K562 (cell line): ENCODE measurements around the gene CDT1. TPM values are rescaled to one million over a fixed set of nuclear protein-coding genes. Genes with fewer than 3 reads are reported as not detected.

ENCODE experiments used
- ADNP ChIP-seq: fragments of 200-800 bp; sonication (Bioruptor generic); IDR thresholded peaks from 2 replicates; pipeline ENCODE4 v1.6.1; 2016; ENCODE audit warnings: missing genetic modification characterization, missing compliant biosample characterization
- ARID3A ChIP-seq: IDR thresholded peaks from 2 replicates; pipeline ENCODE4 v1.6.1; 2012; ENCODE audit warnings: low read depth, low read length, improper control_type of control experiment, borderline replicate concordance
- COPS2 ChIP-seq: fragments of 450-650 bp; conservative IDR thresholded peaks from 2 replicates; pipeline ENCODE4 v1.6.1; 2016; ENCODE audit warnings: mild to moderate bottlenecking, moderate library complexity
- CREBBP ChIP-seq: IDR thresholded peaks from one replicate; pipeline ENCODE4 v1.6.1; 2012; ENCODE audit warnings: low read depth, mild to moderate bottlenecking, control low read depth, inconsistent platforms, low read length
- E2F1 ChIP-seq: sonication (generic); formaldehyde crosslinking; IDR thresholded peaks from 2 replicates; pipeline ENCODE4 v1.8.1; 2023; ENCODE audit warnings: mild to moderate bottlenecking, missing genetic modification reagents, moderate library complexity
- ELF1 ChIP-seq: fragments of 200-800 bp; sonication (Bioruptor generic); IDR thresholded peaks from 2 replicates; pipeline ENCODE4 v1.6.1; 2016; ENCODE audit warnings: missing genetic modification characterization, missing compliant biosample characterization
- EP400 ChIP-seq: fragments of 450-650 bp; IDR thresholded peaks from 2 replicates; pipeline ENCODE4 v1.6.1; 2017; ENCODE audit warnings: antibody characterized with exemption, mild to moderate bottlenecking, moderate library complexity
- ESRRA ChIP-seq: fragments of 450-650 bp; IDR thresholded peaks from 2 replicates; pipeline ENCODE4 v1.6.1; 2014; ENCODE audit warnings: low read depth, mild to moderate bottlenecking, moderate library complexity, borderline replicate concordance
- FOXK1 ChIP-seq: sonication (generic); formaldehyde crosslinking; IDR thresholded peaks from 2 replicates; pipeline ENCODE4 v1.8.0; 2022; ENCODE audit warnings: missing genetic modification reagents, mild to moderate bottlenecking, borderline replicate concordance
- GMEB1 ChIP-seq: fragments of 250-450 bp; sonication (Bioruptor Pico); IDR thresholded peaks from 2 replicates; pipeline ENCODE4 v1.4.0; 2020; ENCODE audit warnings: mild to moderate bottlenecking
- HES1 ChIP-seq: fragments of 450-650 bp; IDR thresholded peaks from 2 replicates; pipeline ENCODE4 v1.6.1; 2016; ENCODE audit warnings: low read depth, mild to moderate bottlenecking, moderate library complexity
- ILF3 ChIP-seq: fragments of 450-650 bp; IDR thresholded peaks from 2 replicates; pipeline ENCODE4 v1.6.1; 2018; ENCODE audit warnings: antibody characterized with exemption, mild to moderate bottlenecking, moderate library complexity, borderline replicate concordance
- MCM7 ChIP-seq, 2 experiments: fragments of 450-650 bp; IDR thresholded peaks; 2 replicates each; pipeline ENCODE4 v1.6.1; 2016 to 2018
- NFIX ChIP-seq: fragments of 250-450 bp; sonication (Bioruptor Pico); IDR thresholded peaks from 2 replicates; pipeline ENCODE4 v1.4.0; 2020; ENCODE audit warnings: low read depth, mild to moderate bottlenecking, moderate library complexity
- NRF1 ChIP-seq, 2 experiments: fragments of 450-650 bp; IDR thresholded peaks in 1 of 2; conservative IDR thresholded peaks in 1 of 2; 2 replicates each; pipeline ENCODE4 v1.6.1; 2014; ENCODE audit warnings: mild to moderate bottlenecking in 2 of 2
- PML ChIP-seq: IDR thresholded peaks from 2 replicates; pipeline ENCODE4 v1.6.1; 2012; ENCODE audit warnings: low read length, inconsistent platforms
- POLR2H ChIP-seq: IDR thresholded peaks from 2 replicates; pipeline ENCODE4 v1.6.1; 2016; ENCODE audit warnings: missing genetic modification characterization, low read depth, mild to moderate bottlenecking, control low read depth, missing compliant biosample characterization, moderate library complexity
- SMARCB1 ChIP-seq: IDR thresholded peaks from 2 replicates; pipeline ENCODE4 v1.6.1; 2011; ENCODE audit warnings: improper control_type of control experiment, low read depth; ENCODE audit not compliant: insufficient read length
- ZFP36 ChIP-seq: fragments of 150-350 bp; IDR thresholded peaks from 2 replicates; pipeline ENCODE4 v1.6.1; 2018; ENCODE audit warnings: low read length, low read depth; ENCODE audit not compliant: partially characterized antibody
- ZNF165 ChIP-seq: fragments of 250-450 bp; sonication (Bioruptor Pico); IDR thresholded peaks from 2 replicates; pipeline ENCODE4 v1.4.0; 2020; ENCODE audit warnings: borderline replicate concordance
- ZNF311 ChIP-seq: fragments of 250-450 bp; sonication (Bioruptor Pico); IDR thresholded peaks from 2 replicates; pipeline ENCODE4 v1.4.0; 2020; ENCODE audit warnings: mild to moderate bottlenecking, moderate library complexity
- ZNF41 ChIP-seq: fragments of 250-450 bp; sonication (Bioruptor Pico); conservative IDR thresholded peaks from 2 replicates; pipeline ENCODE4 v1.4.0; 2020; ENCODE audit warnings: mild to moderate bottlenecking
- ZNF445 ChIP-seq: fragments of 250-450 bp; sonication (Bioruptor Pico); IDR thresholded peaks from 2 replicates; pipeline ENCODE4 v1.4.0; 2020; ENCODE audit warnings: low read depth, mild to moderate bottlenecking, moderate library complexity
- ZNF644 ChIP-seq: fragments of 200-800 bp; sonication (Bioruptor generic); IDR thresholded peaks from 2 replicates; pipeline ENCODE4 v1.6.1; 2016; ENCODE audit warnings: low read depth, missing genetic modification characterization, missing compliant biosample characterization
- ZNF696 ChIP-seq: fragments of 250-450 bp; sonication (Bioruptor Pico); conservative IDR thresholded peaks from 2 replicates; pipeline ENCODE4 v1.4.0; 2020; ENCODE audit warnings: mild to moderate bottlenecking, moderate library complexity
- polyA plus RNA-seq, 8 experiments: library from polyadenylated mRNA; depleted of rRNA in 4 of 8; stranded (reverse) in 5 of 8; unstranded in 3 of 8; fragments of >200 nt; fragmentation: Nextera tagmentation in 2 of 8; fragmentation: Illumina TruSeq in 1 of 8; extraction: Ambion mirVana in 2 of 8; extraction: Trizol in 1 of 8; gene quantifications; 2 replicates each; pipeline versions ENCODE4 v1.2.1 to v1.2.3, GENCODE V29; 2011 to 2014; ENCODE audit warnings: inconsistent platforms in 1 of 8, missing spikeins in 1 of 8
- total RNA-seq, 7 experiments: library from RNA; depleted of rRNA in 6 of 7; stranded (reverse); fragments of >200 nt in 6 of 7; fragmentation: Illumina TruSeq in 2 of 7; extraction: Trizol in 2 of 7; gene quantifications; 2 replicates each; pipeline versions ENCODE4 v1.2.1 to v1.2.3, GENCODE V29; 2011 to 2021; ENCODE audit warnings: low replicate concordance in 1 of 7

Gene CDT1
- total and polyA plus RNA-seq, 9 of the 15 experiments (the other 6 are each of a cell fraction or from before 2014, with no cell fraction given) = 0.92 to 178 (median 14.2) TPM

GRCh38 chr16:88784074-88784855 is 19.3 kb upstream of the CDT1 start (continued):
- TF ChIP-seq NRF1 (conservative IDR thresholded peaks at IDR 0.05 in 1 of 2, IDR thresholded peaks at IDR 0.05 in 1 of 2) (no peak), ZNF696 (no peak), HES1 (no peak), PML (peak; percentile 35; the same call in 1 of the 2 replicates), ZNF644 (tag) (no peak), EP400 (peak; percentile 60; the same call in 1 of the 2 replicates), FOXK1 (CRISPR knock-in tag) (peak; percentile 62; the same call in 1 of the 2 replicates), ZNF311 (CRISPR knock-in tag) (no peak), ZFP36 (no peak), ILF3 (no peak), ELF1 (tag) (0 out of 2 replicates have a peak, but pooled peaks have one; percentile 9), CREBBP (no peak), ZNF445 (no peak), POLR2H (tag) (no peak), ZNF41 (CRISPR knock-in tag) (no peak), GMEB1 (CRISPR knock-in tag) (no peak), COPS2 (no peak), ADNP (tag) (no peak), ESRRA (no peak), ZNF165 (CRISPR knock-in tag) (0 out of 2 replicates have a peak, but pooled peaks have one; percentile 57), SMARCB1 (no peak), MCM7 (IDR thresholded peaks at IDR 0.05) (no peak), ARID3A (no peak), E2F1 (CRISPR knock-in tag) (no peak), NFIX (CRISPR knock-in tag) (no peak)
